WTC11 (cell line): Measurements from ENCODE around the gene IL13RA1. TPM values are rescaled to one million over a fixed set of nuclear protein-coding genes. Genes with fewer than 3 reads are reported as not detected.

Experiments
- ATAC-seq: fragments of 200-7000 bp; cut with Tn5 transposase; 2 replicates; pipeline ENCODE4 v1.10.0; 2021; ENCODE audit warnings: mild to moderate bottlenecking, moderate library complexity
- CTCF ChIA-PET: fragments of 300-600 bp; sonication (Branson Sonifier 250); formaldehyde crosslinking; loops from one replicate; lab custom pipeline; 2021; ENCODE audit warnings: antibody characterized with exemption; lab: Charles Lee
- POLR2A ChIA-PET: fragments of 350-600 bp; sonication (Branson Sonifier 250); formaldehyde crosslinking; loops from one replicate; lab custom pipeline; 2021; ENCODE audit warnings: antibody characterized with exemption; lab: Charles Lee
- DNase-seq: peaks from one replicate; pipeline ENCODE4 v3.0.0; 2021; ENCODE audit warnings: low spot score
- H3K27ac Mint-ChIP-seq: 2 replicates; pipeline ENCODE4 v1.8.0; 2021; ENCODE audit warnings: mixed read lengths
- H3K27me3 Mint-ChIP-seq: 2 replicates; pipeline ENCODE4 v1.8.0; 2021; ENCODE audit warnings: low read depth, mild to moderate bottlenecking, moderate library complexity, mixed read lengths
- H3K36me3 Mint-ChIP-seq: 2 replicates; pipeline ENCODE4 v1.8.0; 2021; ENCODE audit warnings: mixed read lengths
- H3K4me1 Mint-ChIP-seq: 2 replicates; pipeline ENCODE4 v1.8.0; 2022; ENCODE audit warnings: mixed read lengths
- H3K4me3 Mint-ChIP-seq: 2 replicates; pipeline ENCODE4 v1.8.0; 2021; ENCODE audit warnings: mild to moderate bottlenecking, moderate library complexity, mixed read lengths
- H3K9me3 Mint-ChIP-seq: 2 replicates; pipeline ENCODE4 v1.8.0; 2021; ENCODE audit warnings: mixed read lengths
- AFF4 ChIP-seq: sonication (generic); formaldehyde crosslinking; IDR thresholded peaks from 2 replicates; pipeline ENCODE4 v1.8.1; 2023; ENCODE audit warnings: mild to moderate bottlenecking, missing genetic modification reagents, borderline replicate concordance
- AR ChIP-seq: fragments of 250-450 bp; sonication (Bioruptor Pico); IDR thresholded peaks from 2 replicates; pipeline ENCODE4 v1.9.0; 2021; ENCODE audit warnings: mild to moderate bottlenecking
- ATF3 ChIP-seq: sonication (generic); formaldehyde crosslinking; conservative IDR thresholded peaks from 2 replicates; pipeline ENCODE4 v1.8.1; 2022; ENCODE audit warnings: mild to moderate bottlenecking, missing genetic modification reagents
- CTCF ChIP-seq: fragments of 200-600 bp; IDR thresholded peaks from 2 replicates; pipeline ENCODE4 v1.8.0; 2022; ENCODE audit warnings: antibody characterized with exemption
- E2F4 ChIP-seq: sonication (generic); formaldehyde crosslinking; IDR thresholded peaks from 2 replicates; pipeline ENCODE4 v1.8.1; 2022; ENCODE audit warnings: low read depth, mild to moderate bottlenecking, moderate library complexity, missing genetic modification reagents, borderline replicate concordance
- E2F5 ChIP-seq: sonication (generic); formaldehyde crosslinking; IDR thresholded peaks from 2 replicates; pipeline ENCODE4 v1.8.1; 2022; ENCODE audit warnings: mild to moderate bottlenecking, moderate library complexity, missing genetic modification reagents
- ETV6 ChIP-seq: sonication (generic); formaldehyde crosslinking; IDR thresholded peaks from 2 replicates; pipeline ENCODE4 v1.8.1; 2022; ENCODE audit warnings: mild to moderate bottlenecking, missing genetic modification reagents
- FOXK1 ChIP-seq: sonication (generic); formaldehyde crosslinking; IDR thresholded peaks from 2 replicates; pipeline ENCODE4 v1.8.0; 2022; ENCODE audit warnings: mild to moderate bottlenecking, moderate library complexity, missing genetic modification reagents
- FOXP1 ChIP-seq: sonication (generic); formaldehyde crosslinking; IDR thresholded peaks from 2 replicates; pipeline ENCODE4 v1.8.0; 2022; ENCODE audit warnings: missing genetic modification reagents, mild to moderate bottlenecking, moderate library complexity, borderline replicate concordance
- GRHL2 ChIP-seq: fragments of 250-450 bp; sonication (Bioruptor Pico); IDR thresholded peaks from 2 replicates; pipeline ENCODE4 v1.8.0; 2022; ENCODE audit warnings: mild to moderate bottlenecking, moderate library complexity; ENCODE audit not compliant: insufficient replicate concordance, severe bottlenecking
- JAZF1 ChIP-seq: fragments of 250-450 bp; sonication (Bioruptor Pico); IDR thresholded peaks from 2 replicates; pipeline ENCODE4 v1.9.0; 2021; ENCODE audit warnings: moderate library complexity, mild to moderate bottlenecking, inconsistent platforms
- KAT7 ChIP-seq: sonication (generic); formaldehyde crosslinking; IDR thresholded peaks from 2 replicates; pipeline ENCODE4 v1.8.1; 2023; ENCODE audit warnings: missing genetic modification reagents, mild to moderate bottlenecking, borderline replicate concordance
- RORB ChIP-seq: fragments of 250-450 bp; sonication (Bioruptor Pico); IDR thresholded peaks from 2 replicates; pipeline ENCODE4 v1.9.0; 2021; ENCODE audit warnings: mild to moderate bottlenecking
- SMAD4 ChIP-seq: sonication (generic); formaldehyde crosslinking; IDR thresholded peaks from 2 replicates; pipeline ENCODE4 v1.8.0; 2022; ENCODE audit warnings: mild to moderate bottlenecking, missing genetic modification reagents
- TCF7 ChIP-seq: sonication (generic); formaldehyde crosslinking; IDR thresholded peaks from 2 replicates; pipeline ENCODE4 v1.8.0; 2022; ENCODE audit warnings: mild to moderate bottlenecking, low read depth, missing genetic modification reagents, moderate library complexity
- TP53 ChIP-seq: sonication (generic); formaldehyde crosslinking; IDR thresholded peaks from 2 replicates; pipeline ENCODE4 v1.8.1; 2023; ENCODE audit warnings: mild to moderate bottlenecking, missing genetic modification reagents
- ZBTB43 ChIP-seq: sonication (generic); formaldehyde crosslinking; IDR thresholded peaks from 2 replicates; pipeline ENCODE4 v1.8.1; 2023; ENCODE audit warnings: mild to moderate bottlenecking, missing genetic modification reagents
- ZMAT4 ChIP-seq: fragments of 250-450 bp; sonication (Bioruptor Pico); IDR thresholded peaks from 2 replicates; pipeline ENCODE4 v1.9.0; 2021; ENCODE audit warnings: mild to moderate bottlenecking
- ZNF138 ChIP-seq: sonication (generic); formaldehyde crosslinking; conservative IDR thresholded peaks from 2 replicates; pipeline ENCODE4 v1.8.1; 2022; ENCODE audit warnings: mild to moderate bottlenecking, moderate library complexity, missing genetic modification reagents
- ZNF396 ChIP-seq: fragments of 250-450 bp; sonication (Bioruptor Pico); IDR thresholded peaks from 2 replicates; pipeline ENCODE4 v1.8.0; 2021; ENCODE audit warnings: mild to moderate bottlenecking, moderate library complexity, borderline replicate concordance
- ZNF416 ChIP-seq: fragments of 250-450 bp; sonication (Bioruptor Pico); IDR thresholded peaks from 2 replicates; pipeline ENCODE4 v1.9.0; 2021; ENCODE audit warnings: mild to moderate bottlenecking, inconsistent platforms
- total RNA-seq: library from RNA; stranded (reverse); gene quantifications from 3 replicates; pipeline ENCODE4 v1.2.3, GENCODE V29; 2021

Gene IL13RA1
- total RNA-seq, 1 experiment from 2014 or later = 11.1 TPM

GRCh38 chrX:118718737-118719136 lies 8.7 kb upstream of the IL13RA1 start (continued):
- TF ChIP-seq AFF4 (CRISPR knock-in tag) (no peak), ZNF138 (CRISPR knock-in tag) (no peak), E2F5 (CRISPR knock-in tag) (no peak), AR (no peak)

- ATAC-seq (peak; percentile 75), DNase-seq (no peak)
- Mint-ChIP-seq H3K4me3 (no peak overlapping the region), H3K4me1 (peaks cover 28% of the 10 kb centered on the region), H3K9me3 (no peaks in the 10 kb centered on the region), H3K27me3 (peaks cover 42% of the 10 kb centered on the region), H3K27ac (no peak overlapping the region), H3K36me3 (no peaks in the 10 kb centered on the region)
- TF ChIP-seq TP53 (CRISPR knock-in tag) (no peak), FOXP1 (no peak), SMAD4 (no peak), JAZF1 (CRISPR knock-in tag) (no peak), ZBTB43 (no peak), FOXK1 (no peak)
- ChIA-PET CTCF (no interaction called here), POLR2A (no interaction called here)
These were observed 7.2 kb upstream of the IL13RA1 start for GRCh38 chrX:118720058-118720707.

- Mint-ChIP-seq H3K4me1 (peaks cover 39% of the 10 kb centered on the region), H3K36me3 (no peaks in the 10 kb centered on the region), H3K9me3 (no peaks in the 10 kb centered on the region), H3K4me3 (no peak overlapping the region), H3K27ac (no peak overlapping the region), H3K27me3 (peaks cover 45% of the 10 kb centered on the region)
- ChIA-PET CTCF (no interaction called here), POLR2A (no interaction called here)
- TF ChIP-seq ATF3 (CRISPR knock-in tag) (no peak), RORB (CRISPR knock-in tag) (no peak), ZNF396 (CRISPR knock-in tag) (no peak), CTCF (no peak), ZNF416 (CRISPR knock-in tag) (no peak), E2F4 (CRISPR knock-in tag) (no peak), ETV6 (CRISPR knock-in tag) (no peak), KAT7 (CRISPR knock-in tag) (no peak), FOXP1 (no peak), GRHL2 (no peak), TCF7 (CRISPR knock-in tag) (no peak), ZMAT4 (no peak)
- no peak for DNase-seq
- no peak for ATAC-seq
These were observed 4.0 kb upstream of the IL13RA1 start for GRCh38 chrX:118723376-118723775.
